NCI-H1048 (cell line): ENCODE measurements around the gene SUPT7L.
A peak's percentile ranks its signal among the peaks of the same experiment; 100 is the strongest.

Source experiments
- DNase-seq: peaks from one replicate; lab custom pipeline; 2025; lab: John Stamatoyannopoulos, UW

Gene SUPT7L

GRCh38 chr2:27663285-27664153, at the start of gene SUPT7L, which contains the start of gene SLC4A1AP:
SUPT7L (minus strand) TSS chr2:27663614; CDS start chr2:27662192, 1,422 bp downstream.
SLC4A1AP (plus strand) TSS chr2:27663889; CDS start chr2:27663915, 26 bp downstream.
- DNase-seq: peak; percentile 30

GRCh38 chr2:27713201-27713600, 49.8 kb upstream of the SUPT7L start:
- DNase-seq: no peak

GRCh38 chr2:27712522-27712921, 49.1 kb upstream of the SUPT7L start:
- DNase-seq: no peak

GRCh38 chr2:27711804-27712203, 48.4 kb upstream of the SUPT7L start:
- no peak for DNase-seq

GRCh38 chr2:27710640-27711430, 47.4 kb upstream of the SUPT7L start:
- no peak for DNase-seq

- no peak for DNase-seq
These were observed 46.7 kb upstream of the SUPT7L start for GRCh38 chr2:27709960-27710575.

GRCh38 chr2:27709326-27709725, 45.9 kb upstream of the SUPT7L start:
- DNase-seq: no peak

- no peak for DNase-seq
These were observed 45.3 kb upstream of the SUPT7L start for GRCh38 chr2:27708666-27709065.

GRCh38 chr2:27708257-27708654, 44.8 kb upstream of the SUPT7L start:
- no peak for DNase-seq

GRCh38 chr2:27707462-27708256, 44.2 kb upstream of the SUPT7L start:
- DNase-seq: no peak

- no peak for DNase-seq
These were observed 42.6 kb upstream of the SUPT7L start for GRCh38 chr2:27705851-27706622.

GRCh38 chr2:27704342-27704876, 41.0 kb upstream of the SUPT7L start:
- DNase-seq: no peak

- peak; percentile 35 for DNase-seq
These were observed 40.4 kb upstream of the SUPT7L start for GRCh38 chr2:27703638-27704341.

GRCh38 chr2:27702302-27702701, 38.9 kb upstream of the SUPT7L start:
- no peak for DNase-seq

- no peak for DNase-seq
These were observed 38.3 kb upstream of the SUPT7L start for GRCh38 chr2:27701676-27702075.

GRCh38 chr2:27697660-27698059, 34.2 kb upstream of the SUPT7L start:
- no peak for DNase-seq

GRCh38 chr2:27690052-27690451, 26.6 kb upstream of the SUPT7L start:
- DNase-seq: no peak

- DNase-seq: no peak
These were observed 26.0 kb upstream of the SUPT7L start for GRCh38 chr2:27689424-27689823.

GRCh38 chr2:27687232-27687631, 23.8 kb upstream of the SUPT7L start:
- DNase-seq: no peak

- no peak for DNase-seq
These were observed 22.2 kb upstream of the SUPT7L start for GRCh38 chr2:27685577-27685976.
